ENCODE data around the gene PTTG2. TPM values are rescaled to one million over a fixed set of nuclear protein-coding genes. Genes with fewer than 3 reads are reported as not detected.

Gene PTTG2
- not detected in 2 replicates for total RNA-seq

GRCh38 chr4:37960098-37960497 is at the start of gene PTTG2:
TSS of gene PTTG2 (plus strand) at chr4:37960398. CDS start at chr4:37960435, 37 bp downstream.

Other genes with a start within 250 kb of the PTTG2 start
- gene PGM2, start 133.7 kb upstream of the PTTG2 start, total RNA-seq, result 45.1 and 53.5 TPM in 2 replicates
- gene TBC1D1, start 69.3 kb upstream of the PTTG2 start, total RNA-seq, result 260 and 286 TPM in 2 replicates

Measured in placental epithelial cell (primary cell).